K562 (cell line): ENCODE measurements around the gene HCN3. TPM values are rescaled to one million over a fixed set of nuclear protein-coding genes. Genes with fewer than 3 reads are reported as not detected.

Experiments used
- BCLAF1 ChIP-seq, 2 experiments: fragments of 450-650 bp in 1 of 2; IDR thresholded peaks; 2 replicates each; pipeline ENCODE4 v1.6.1; 2011 to 2017; ENCODE audit warnings: low read depth in 2 of 2, antibody characterized with exemption in 1 of 2, borderline replicate concordance in 1 of 2, low read length in 1 of 2, mild to moderate bottlenecking in 1 of 2, mixed read lengths in 1 of 2; ENCODE audit not compliant: control insufficient read depth in 1 of 2
- CREB3 ChIP-seq: fragments of 450-650 bp; conservative IDR thresholded peaks from 2 replicates; pipeline ENCODE4 v1.6.1; 2016; ENCODE audit warnings: missing genetic modification characterization, low read depth, mild to moderate bottlenecking, missing compliant biosample characterization, moderate library complexity
- EHMT2 ChIP-seq: fragments of 450-650 bp; IDR thresholded peaks from 2 replicates; pipeline ENCODE4 v1.6.1; 2018; ENCODE audit warnings: antibody characterized with exemption
- FOXA3 ChIP-seq, 2 experiments: fragments of 450-650 bp in 1 of 2; sonication (generic) in 1 of 2; formaldehyde crosslinking; IDR thresholded peaks in 1 of 2; conservative IDR thresholded peaks in 1 of 2; 2 replicates each; pipeline versions ENCODE4 v1.4.0 to v1.8.0; 2020 to 2022; ENCODE audit warnings: mild to moderate bottlenecking in 2 of 2, missing genetic modification reagents in 1 of 2
- KLF1 ChIP-seq: fragments of 450-650 bp; IDR thresholded peaks from 2 replicates; pipeline ENCODE4 v1.6.1; 2016; ENCODE audit warnings: missing genetic modification characterization, missing compliant biosample characterization
- MAFK ChIP-seq: IDR thresholded peaks from 2 replicates; pipeline ENCODE4 v1.6.1; 2011; ENCODE audit warnings: low read length, improper control_type of control experiment
- POLR2AphosphoS2 ChIP-seq: IDR thresholded peaks from 2 replicates; pipeline ENCODE4 v1.6.1; 2012; ENCODE audit warnings: low read length, improper control_type of control experiment
- RERE ChIP-seq: sonication (generic); formaldehyde crosslinking; IDR thresholded peaks from 2 replicates; pipeline ENCODE4 v1.8.0; 2023; ENCODE audit warnings: missing genetic modification reagents, mild to moderate bottlenecking, borderline replicate concordance
- SAFB2 ChIP-seq: fragments of 200-400 bp; formaldehyde crosslinking; IDR thresholded peaks from 2 replicates; pipeline ENCODE4 v1.6.1; 2018; ENCODE audit warnings: borderline replicate concordance, low read length, low read depth, moderate library complexity; ENCODE audit not compliant: severe bottlenecking
- SNRNP70 ChIP-seq: fragments of 200-400 bp; formaldehyde crosslinking; optimal IDR thresholded peaks from 2 replicates; pipeline ENCODE3; 2017; ENCODE audit warnings: low read depth, low read length
- TAF1 ChIP-seq: IDR thresholded peaks from 2 replicates; pipeline ENCODE4 v1.6.1; 2011; ENCODE audit warnings: mild to moderate bottlenecking, low read length, moderate library complexity; ENCODE audit not compliant: insufficient read depth, control insufficient read depth, severe bottlenecking; ENCODE audit errors: extremely low read depth
- THRB ChIP-seq: fragments of 450-650 bp; formaldehyde crosslinking; conservative IDR thresholded peaks from 2 replicates; pipeline ENCODE4 v1.4.0; 2022; ENCODE audit warnings: mild to moderate bottlenecking, missing genetic modification characterization
- ZNF551 ChIP-seq: fragments of 250-450 bp; sonication (Bioruptor Pico); IDR thresholded peaks from 2 replicates; pipeline ENCODE4 v1.5.0; 2021; ENCODE audit warnings: mild to moderate bottlenecking, moderate library complexity
- ZNF830 ChIP-seq: fragments of 250-450 bp; sonication (Bioruptor Pico); IDR thresholded peaks from 2 replicates; pipeline ENCODE4 v1.5.0; 2021; ENCODE audit warnings: mild to moderate bottlenecking
- polyA plus RNA-seq, 8 experiments: library from polyadenylated mRNA; depleted of rRNA in 4 of 8; stranded (reverse) in 5 of 8; unstranded in 3 of 8; fragments of >200 nt; fragmentation: Nextera tagmentation in 2 of 8; fragmentation: Illumina TruSeq in 1 of 8; extraction: Ambion mirVana in 2 of 8; extraction: Trizol in 1 of 8; gene quantifications; 2 replicates each; pipeline versions ENCODE4 v1.2.1 to v1.2.3, GENCODE V29; 2011 to 2014; ENCODE audit warnings: inconsistent platforms in 1 of 8, missing spikeins in 1 of 8
- total RNA-seq, 7 experiments: library from RNA; depleted of rRNA in 6 of 7; stranded (reverse); fragments of >200 nt in 6 of 7; fragmentation: Illumina TruSeq in 2 of 7; extraction: Trizol in 2 of 7; gene quantifications; 2 replicates each; pipeline versions ENCODE4 v1.2.1 to v1.2.3, GENCODE V29; 2011 to 2021; ENCODE audit warnings: low replicate concordance in 1 of 7

Gene HCN3
- total and polyA plus RNA-seq, 9 of the 15 experiments (the other 6 are each of a cell fraction or from before 2014, with no cell fraction given), result 0.91 to 9.7 (median 3.9) TPM

GRCh38 chr1:155273343-155274245, 3.7 kb upstream of the HCN3 start, which contains the start of gene CLK2 (continued):
- TF ChIP-seq RERE (CRISPR knock-in tag) (no peak), EHMT2 (no peak), SNRNP70 (no peak), MAFK (no peak), ZNF551 (CRISPR knock-in tag) (no peak), CREB3 (tag) (no peak), KLF1 (no peak), THRB (CRISPR knock-in tag) (no peak), ZNF830 (CRISPR knock-in tag) (no peak), POLR2AphosphoS2 (no peak), FOXA3 (CRISPR knock-in tag; conservative IDR thresholded peaks at IDR 0.05 in 1 of 2, IDR thresholded peaks at IDR 0.05 in 1 of 2) (no peak), TAF1 (peak; percentile 71), BCLAF1 (IDR thresholded peaks at IDR 0.05; ENCODE audit: borderline replicate concordance in 1 of 2, control insufficient read depth in 1 of 2, low read depth in 2 of 2, low read length in 1 of 2) (0 out of 4 replicates have a peak, but pooled peaks of 1 of the 2 experiments have one; percentile 70), SAFB2 (no peak)
